ENCODE results near the gene UXS1.

The UXS1 gene

DNA sequence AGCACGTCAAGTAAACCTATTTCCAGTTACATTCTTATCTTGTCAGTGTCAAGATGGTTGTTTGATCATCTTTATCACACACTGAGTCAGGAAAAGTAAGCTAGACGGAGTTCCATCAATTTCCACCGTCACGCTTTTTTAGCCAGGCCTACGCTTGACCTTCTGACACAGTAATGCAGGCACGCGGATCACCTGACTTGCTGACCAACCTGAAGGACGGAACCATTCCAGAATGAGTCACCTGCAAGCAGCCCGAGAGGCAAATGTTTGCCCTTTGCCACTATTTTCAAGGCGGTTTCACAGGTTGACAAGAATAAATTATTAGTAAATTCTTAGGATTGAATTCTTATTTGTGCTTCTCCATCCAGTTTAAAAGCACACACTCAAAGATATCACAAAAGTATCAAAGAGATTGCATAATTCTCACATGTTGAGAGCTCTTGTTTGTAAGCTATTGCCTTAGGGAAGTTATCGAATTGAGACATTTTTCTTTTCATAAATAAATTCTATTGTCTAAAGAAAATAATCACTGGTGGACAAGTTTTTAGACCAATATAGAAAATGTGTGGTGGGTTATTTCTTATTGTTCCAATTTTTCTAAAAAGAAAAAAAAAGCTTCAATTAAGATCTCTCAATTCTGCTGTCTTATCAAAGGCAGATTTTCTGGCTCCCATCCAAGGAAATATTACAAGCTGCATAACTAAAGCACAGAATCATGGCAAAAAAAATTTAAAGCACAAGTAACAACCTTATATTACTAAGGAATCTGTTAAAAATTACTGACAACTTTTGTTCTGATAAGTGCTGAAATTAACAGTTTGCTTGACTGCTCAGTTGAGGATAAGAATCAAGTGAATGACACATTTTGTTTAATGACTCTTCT, 31.9 kb downstream of the UXS1 start:
- TF ChIP-seq, protein P1, sequence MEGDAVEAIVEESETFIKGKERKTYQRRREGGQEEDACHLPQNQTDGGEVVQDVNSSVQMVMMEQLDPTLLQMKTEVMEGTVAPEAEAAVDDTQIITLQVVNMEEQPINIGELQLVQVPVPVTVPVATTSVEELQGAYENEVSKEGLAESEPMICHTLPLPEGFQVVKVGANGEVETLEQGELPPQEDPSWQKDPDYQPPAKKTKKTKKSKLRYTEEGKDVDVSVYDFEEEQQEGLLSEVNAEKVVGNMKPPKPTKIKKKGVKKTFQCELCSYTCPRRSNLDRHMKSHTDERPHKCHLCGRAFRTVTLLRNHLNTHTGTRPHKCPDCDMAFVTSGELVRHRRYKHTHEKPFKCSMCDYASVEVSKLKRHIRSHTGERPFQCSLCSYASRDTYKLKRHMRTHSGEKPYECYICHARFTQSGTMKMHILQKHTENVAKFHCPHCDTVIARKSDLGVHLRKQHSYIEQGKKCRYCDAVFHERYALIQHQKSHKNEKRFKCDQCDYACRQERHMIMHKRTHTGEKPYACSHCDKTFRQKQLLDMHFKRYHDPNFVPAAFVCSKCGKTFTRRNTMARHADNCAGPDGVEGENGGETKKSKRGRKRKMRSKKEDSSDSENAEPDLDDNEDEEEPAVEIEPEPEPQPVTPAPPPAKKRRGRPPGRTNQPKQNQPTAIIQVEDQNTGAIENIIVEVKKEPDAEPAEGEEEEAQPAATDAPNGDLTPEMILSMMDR (IDR thresholded peaks at IDR 0.05; ENCODE audit: low read depth, low read length): no peak
- H3K4me3 ChIP-seq (replicated peaks in 1 of 2; ENCODE audit: low read depth in 2 of 2, low read length in 2 of 2): no peak overlapping the region
- DNase-seq (ENCODE audit: low read depth in 2 of 2): peak; percentile 24 to 54

DNA sequence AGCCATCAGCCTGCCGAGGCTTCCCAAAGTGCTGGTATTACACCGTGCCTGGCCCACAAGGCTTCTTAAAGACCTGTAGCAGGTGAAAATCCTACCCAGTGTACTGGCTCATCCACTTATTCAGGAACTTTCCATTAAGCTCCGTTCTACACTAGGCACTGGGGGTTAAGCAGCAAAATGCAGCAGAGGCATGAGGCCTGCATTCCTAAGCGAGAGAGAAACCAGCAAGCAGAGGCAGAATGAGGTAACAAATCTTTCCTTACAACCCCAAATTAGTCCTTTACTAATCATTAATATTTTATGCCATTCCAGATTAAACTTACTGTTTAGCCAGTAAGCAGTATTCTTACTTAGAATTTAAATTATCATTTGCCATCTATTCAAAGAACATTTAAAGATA, 32.8 kb downstream of the UXS1 start:
- DNase-seq (ENCODE audit: low read depth in 2 of 2): no peak
- TF ChIP-seq, protein P1 (IDR thresholded peaks at IDR 0.05; ENCODE audit: low read depth, low read length): no peak
- no peak overlapping the region for H3K4me3 ChIP-seq (replicated peaks in 1 of 2; ENCODE audit: low read depth in 2 of 2, low read length in 2 of 2)

DNA sequence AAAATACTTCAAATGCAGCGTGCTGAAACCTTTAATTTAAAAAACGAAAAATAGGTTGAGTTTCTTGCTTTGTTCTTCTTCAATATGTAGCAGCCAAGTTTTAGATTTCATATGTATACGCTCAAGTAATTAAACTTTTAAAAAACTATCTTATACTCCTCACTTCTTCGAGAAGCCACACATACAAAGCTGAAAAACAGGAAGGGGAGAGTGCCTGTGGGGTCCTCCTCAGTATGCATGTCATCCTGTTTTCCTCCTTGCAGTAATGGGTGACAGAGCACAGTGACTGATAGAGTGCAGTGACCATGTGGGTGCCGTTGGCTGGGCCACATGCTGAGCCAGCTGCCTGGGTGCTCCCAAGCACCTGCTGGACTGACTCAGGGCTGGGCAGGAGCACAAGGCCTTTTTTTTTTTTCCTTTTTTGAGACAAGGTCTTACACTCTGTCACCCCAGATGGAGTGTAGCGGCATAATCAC, 33.3 kb downstream of the UXS1 start:
- TF ChIP-seq, protein P1 (IDR thresholded peaks at IDR 0.05; ENCODE audit: low read depth, low read length): no peak

GRCh38 chr2:106159866-106160785, 34.0 kb downstream of the UXS1 start:
- TF ChIP-seq, protein P1 (IDR thresholded peaks at IDR 0.05; ENCODE audit: low read depth, low read length): no peak
- no peak overlapping the region for H3K4me3 ChIP-seq (replicated peaks in 1 of 2; ENCODE audit: low read depth in 2 of 2, low read length in 2 of 2)
- no peak for DNase-seq (ENCODE audit: low read depth in 2 of 2)

More for the DNA sequence above, 33.3 kb downstream of the UXS1 start:
- H3K4me3 ChIP-seq (replicated peaks in 1 of 2; ENCODE audit: low read depth in 2 of 2, low read length in 2 of 2): no peak overlapping the region
- DNase-seq (ENCODE audit: low read depth in 2 of 2): no peak

DNA sequence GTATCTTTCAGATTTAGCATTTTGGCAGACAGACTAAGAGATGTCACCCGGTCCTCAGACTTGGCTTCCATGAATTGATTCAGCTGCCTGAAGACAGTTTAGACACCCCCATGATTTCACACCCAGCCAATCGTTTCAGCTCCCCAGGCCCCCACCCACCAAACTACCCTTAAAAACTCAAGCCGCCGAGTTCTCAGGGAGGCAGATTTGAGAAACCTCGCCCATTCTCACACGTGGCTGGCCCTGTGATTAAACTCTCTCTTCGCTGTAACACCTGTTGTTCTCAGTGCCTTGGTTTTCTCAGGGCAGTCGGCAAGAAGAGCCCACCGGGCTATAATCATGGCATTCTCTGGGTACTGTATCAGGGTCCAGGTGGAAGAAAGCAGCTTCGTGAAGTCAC, 35.2 kb downstream of the UXS1 start:
- H3K4me3 ChIP-seq (replicated peaks in 1 of 2; ENCODE audit: low read depth in 2 of 2, low read length in 2 of 2): no peak overlapping the region
- no peak for DNase-seq (ENCODE audit: low read depth in 2 of 2)
- TF ChIP-seq, protein P1 (IDR thresholded peaks at IDR 0.05; ENCODE audit: low read depth, low read length): no peak

DNA sequence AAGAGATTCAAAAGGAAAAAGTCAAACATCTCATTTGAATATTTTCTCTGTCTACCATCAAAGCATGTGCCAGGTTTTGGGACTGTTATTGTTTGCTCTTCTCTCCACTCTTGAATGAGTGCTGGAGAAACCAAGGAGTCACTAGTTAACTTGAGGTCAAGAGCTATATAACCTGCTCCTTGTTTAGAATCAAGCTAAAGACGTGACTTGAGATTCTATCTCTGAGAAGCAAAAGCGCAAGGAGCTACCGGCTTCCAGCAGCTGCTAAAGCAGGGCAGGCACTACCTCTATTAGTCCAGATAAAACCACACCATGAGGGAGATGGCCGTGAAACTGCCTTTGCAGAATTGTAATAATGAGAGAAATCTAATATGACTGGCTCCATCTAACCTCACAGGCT, 36.0 kb downstream of the UXS1 start:
- TF ChIP-seq, protein P1 (IDR thresholded peaks at IDR 0.05; ENCODE audit: low read depth, low read length): no peak

More for the DNA sequence above, 36.0 kb downstream of the UXS1 start:
- no peak for DNase-seq (ENCODE audit: low read depth in 2 of 2)
- no peak overlapping the region for H3K4me3 ChIP-seq (replicated peaks in 1 of 2; ENCODE audit: low read depth in 2 of 2, low read length in 2 of 2)
